Neuronal stem cell (in vitro differentiated cells): ENCODE data around the gene ABLIM1.

Experiments
- DNase-seq: peaks from one replicate; pipeline ENCODE4 v3.0.0-alpha.2; 2013; ENCODE audit warnings: low spot score
- H2AFZ ChIP-seq: one replicate; pipeline ENCODE4 v1.6.1; 2013; ENCODE audit warnings: mild to moderate bottlenecking, low read length, inconsistent platforms
- H2AK5ac ChIP-seq: 2 replicates; pipeline ENCODE4 v1.6.1; 2013; ENCODE audit warnings: low read depth, mild to moderate bottlenecking, inconsistent platforms, low read length, moderate library complexity, mixed read lengths
- H2BK120ac ChIP-seq: 2 replicates; pipeline ENCODE4 v1.6.1; 2013; ENCODE audit warnings: low read depth, mild to moderate bottlenecking, inconsistent platforms, low read length, moderate library complexity, mixed read lengths
- H2BK12ac ChIP-seq: one replicate; pipeline ENCODE4 v1.6.1; 2013; ENCODE audit warnings: low read length, inconsistent platforms
- H2BK15ac ChIP-seq: 2 replicates; pipeline ENCODE4 v1.6.1; 2013; ENCODE audit warnings: mild to moderate bottlenecking, low read length, inconsistent platforms, mixed read lengths
- H2BK5ac ChIP-seq: one replicate; pipeline ENCODE4 v1.6.1; 2013; ENCODE audit warnings: inconsistent platforms, mild to moderate bottlenecking, low read length, moderate library complexity
- H3K14ac ChIP-seq: one replicate; pipeline ENCODE4 v1.6.1; 2013; ENCODE audit warnings: low read length, inconsistent platforms
- H3K18ac ChIP-seq: 2 replicates; pipeline ENCODE4 v1.6.1; 2013; ENCODE audit warnings: low read length, inconsistent platforms
- H3K23ac ChIP-seq: 2 replicates; pipeline ENCODE4 v1.6.1; 2013; ENCODE audit warnings: low read depth, mild to moderate bottlenecking, mixed read lengths, low read length, inconsistent platforms; ENCODE audit not compliant: poor library complexity
- H3K27ac ChIP-seq: replicated peaks from 3 replicates; pipeline ENCODE4 v1.5.1; 2013; ENCODE audit warnings: low read length, inconsistent platforms
- H3K27me3 ChIP-seq, 3 experiments: 2 replicates each; pipeline ENCODE4 v1.6.1; 2013; ENCODE audit warnings: low read length in 3 of 3, mild to moderate bottlenecking in 2 of 3, inconsistent platforms in 1 of 3, low read depth in 1 of 3, mixed read lengths in 1 of 3, moderate library complexity in 1 of 3; ENCODE audit not compliant: control insufficient read depth in 3 of 3, insufficient read depth in 3 of 3
- H3K36me3 ChIP-seq, 2 donors: replicated peaks in 1 of 2; 2 replicates each; pipeline ENCODE4 v1.6.1; 2013; ENCODE audit warnings: low read length in 2 of 2; ENCODE audit not compliant: control insufficient read depth in 2 of 2, insufficient read depth in 2 of 2
- H3K4ac ChIP-seq: 2 replicates; pipeline ENCODE4 v1.6.1; 2013; ENCODE audit warnings: inconsistent platforms, mild to moderate bottlenecking, low read length, moderate library complexity
- H3K4me1 ChIP-seq, 2 donors: 1 replicate in 1 of 2; 2 replicates in 1 of 2; pipeline ENCODE4 v1.6.1; 2013; ENCODE audit warnings: low read length in 2 of 2, low read depth in 1 of 2; ENCODE audit not compliant: control insufficient read depth in 2 of 2, insufficient read depth in 1 of 2
- H3K4me2 ChIP-seq: one replicate; pipeline ENCODE4 v1.6.1; 2013; ENCODE audit warnings: mild to moderate bottlenecking, low read length, inconsistent platforms; ENCODE audit not compliant: insufficient read depth, poor library complexity, severe bottlenecking
- H3K4me3 ChIP-seq, 2 donors: 2 replicates each; pipeline ENCODE4 v1.5.1; 2013; ENCODE audit warnings: low read length in 2 of 2, mild to moderate bottlenecking in 2 of 2, inconsistent platforms in 1 of 2, moderate library complexity in 1 of 2
- H3K79me1 ChIP-seq: one replicate; pipeline ENCODE4 v1.6.1; 2013; ENCODE audit warnings: low read depth, mild to moderate bottlenecking, inconsistent platforms, low read length, moderate library complexity
- H3K9ac ChIP-seq: one replicate; pipeline ENCODE4 v1.6.1; 2013; ENCODE audit warnings: mild to moderate bottlenecking, low read depth, low read length, inconsistent platforms; ENCODE audit not compliant: poor library complexity
- H3K9me3 ChIP-seq, 2 donors: replicated peaks in 1 of 2; 2 replicates each; pipeline versions ENCODE3 to v1.6.1; 2013; ENCODE audit warnings: low read length in 2 of 2, mild to moderate bottlenecking in 2 of 2, inconsistent platforms in 1 of 2, low read depth in 1 of 2, mixed read lengths in 1 of 2, moderate library complexity in 1 of 2; ENCODE audit not compliant: control insufficient read depth in 2 of 2, insufficient read depth in 1 of 2
- H4K8ac ChIP-seq: one replicate; pipeline ENCODE4 v1.6.1; 2013; ENCODE audit warnings: low read depth, mild to moderate bottlenecking, inconsistent platforms, low read length, moderate library complexity
- H4K91ac ChIP-seq: one replicate; pipeline ENCODE4 v1.6.1; 2013; ENCODE audit warnings: low read length, low read depth, mild to moderate bottlenecking, inconsistent platforms; ENCODE audit not compliant: poor library complexity
- WGBS, 2 donors: extraction: QIAGEN DNeasy Blood & Tissue Kit; methylation state at CpG; one replicate each; pipeline ENCODE4 v1.1.7; 2013; ENCODE audit warnings: missing lambda C conversion rate in 2 of 2, mixed read lengths in 1 of 2; ENCODE audit not compliant: insufficient read length in 2 of 2, insufficient replicate concordance in 1 of 2; ENCODE audit errors: extremely low coverage in 2 of 2; 5-methylcytosine and 5-hydroxymethylcytosine counted together

Gene ABLIM1

DNA sequence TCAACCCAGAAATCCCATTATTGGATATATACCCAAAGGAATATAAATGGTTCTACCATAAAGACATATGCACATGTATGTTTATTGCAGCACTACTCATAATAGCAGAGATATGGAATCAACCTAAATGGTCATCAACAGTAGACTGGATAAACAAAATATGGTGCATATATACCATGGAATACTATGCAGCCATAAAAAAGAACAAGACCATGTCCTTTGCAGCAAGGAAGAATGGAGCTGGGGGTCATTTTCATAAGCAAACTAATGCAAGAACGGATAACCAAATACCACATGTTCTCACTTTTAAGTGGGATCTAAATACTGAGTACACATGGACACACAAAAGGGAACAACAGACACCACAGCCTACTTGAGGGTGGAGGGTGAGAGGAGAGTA is 251.6 kb downstream of the ABLIM1 start:
- no peak overlapping the region for H3K9ac ChIP-seq
- no peak overlapping the region for H3K4me2 ChIP-seq
- no peak overlapping the region for H3K18ac ChIP-seq
- no CpG with 5 or more reads among the region's 1 CpG for WGBS, 2 donors
- no peak overlapping the region for H3K23ac ChIP-seq
- no peak overlapping the region for H2BK15ac ChIP-seq
- H3K79me1 ChIP-seq, result no peaks in the 10 kb centered on the region
- no peak overlapping the region for H4K8ac ChIP-seq
- no peak overlapping the region for H2BK12ac ChIP-seq
- no peak overlapping the region for H2AFZ ChIP-seq
- H4K91ac ChIP-seq, result no peak overlapping the region
- no peak for DNase-seq
- no peaks in the 10 kb centered on the region for H3K9me3 ChIP-seq
- H3K27me3 ChIP-seq, result peaks cover 10 to 84% (median 30%) of the 10 kb centered on the region in 3 experiments
- H3K4ac ChIP-seq, result no peak overlapping the region
- H2BK5ac ChIP-seq, result no peak overlapping the region
- peaks cover 7 to 17% of the 10 kb centered on the region in 2 donors for H3K4me1 ChIP-seq
- H2BK120ac ChIP-seq, result no peak overlapping the region
- H3K36me3 ChIP-seq, result no peaks in the 10 kb centered on the region
- H3K14ac ChIP-seq, result no peak overlapping the region
- H2AK5ac ChIP-seq, result no peak overlapping the region
- no peak overlapping the region for H3K27ac ChIP-seq
- H3K4me3 ChIP-seq, result no peak overlapping the region

DNA sequence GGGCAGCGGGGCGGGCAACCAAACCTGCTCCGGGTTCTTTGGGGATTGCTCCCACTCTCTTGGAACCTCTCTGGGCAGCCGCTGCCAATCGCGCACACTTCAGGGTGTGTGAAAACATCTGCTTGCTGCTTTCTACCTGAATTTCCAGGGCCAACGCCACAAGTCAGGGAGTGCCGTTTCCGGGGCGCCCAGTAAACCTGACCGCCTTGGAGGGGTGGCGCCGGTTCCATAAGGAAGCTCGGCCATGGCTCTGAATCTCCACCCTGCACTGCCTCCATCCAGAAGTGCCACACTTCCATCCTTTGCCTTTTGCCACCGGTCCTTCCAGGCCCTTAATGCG is 253.1 kb downstream of the ABLIM1 start:
- peak overlapping the region; percentile 13 for H2BK5ac ChIP-seq
- H3K9me3 ChIP-seq, result no peaks in the 10 kb centered on the region
- peaks cover 10 to 94% (median 30%) of the 10 kb centered on the region in 3 experiments for H3K27me3 ChIP-seq
- no peak overlapping the region for H3K4ac ChIP-seq
- no peak overlapping the region for H2BK12ac ChIP-seq
- H3K36me3 ChIP-seq, result no peaks in the 10 kb centered on the region
- no peak overlapping the region for H3K27ac ChIP-seq
- peak overlapping the region; percentile 26 for H3K9ac ChIP-seq
- H2BK15ac ChIP-seq, result peak overlapping the region; percentile 30
- no CpG with 5 or more reads among the region's 16 CpGs for WGBS, 2 donors
- H3K18ac ChIP-seq, result peak overlapping the region; percentile 95
- no peak overlapping the region for H2AK5ac ChIP-seq
- H3K14ac ChIP-seq, result no peak overlapping the region
- peak overlapping the region in 1 of 2 donors; percentile 89 for H3K4me3 ChIP-seq
- peak overlapping the region; percentile 91 for H2AFZ ChIP-seq
- no peak for DNase-seq
- H4K8ac ChIP-seq, result no peak overlapping the region
- no peaks in the 10 kb centered on the region for H3K79me1 ChIP-seq
- H3K4me2 ChIP-seq, result peak overlapping the region; percentile 97
- H3K23ac ChIP-seq, result peak overlapping the region; percentile 57
- H2BK120ac ChIP-seq, result no peak overlapping the region
- H4K91ac ChIP-seq, result no peak overlapping the region
- H3K4me1 ChIP-seq, result peaks cover 7 to 19% of the 10 kb centered on the region in 2 donors

DNA sequence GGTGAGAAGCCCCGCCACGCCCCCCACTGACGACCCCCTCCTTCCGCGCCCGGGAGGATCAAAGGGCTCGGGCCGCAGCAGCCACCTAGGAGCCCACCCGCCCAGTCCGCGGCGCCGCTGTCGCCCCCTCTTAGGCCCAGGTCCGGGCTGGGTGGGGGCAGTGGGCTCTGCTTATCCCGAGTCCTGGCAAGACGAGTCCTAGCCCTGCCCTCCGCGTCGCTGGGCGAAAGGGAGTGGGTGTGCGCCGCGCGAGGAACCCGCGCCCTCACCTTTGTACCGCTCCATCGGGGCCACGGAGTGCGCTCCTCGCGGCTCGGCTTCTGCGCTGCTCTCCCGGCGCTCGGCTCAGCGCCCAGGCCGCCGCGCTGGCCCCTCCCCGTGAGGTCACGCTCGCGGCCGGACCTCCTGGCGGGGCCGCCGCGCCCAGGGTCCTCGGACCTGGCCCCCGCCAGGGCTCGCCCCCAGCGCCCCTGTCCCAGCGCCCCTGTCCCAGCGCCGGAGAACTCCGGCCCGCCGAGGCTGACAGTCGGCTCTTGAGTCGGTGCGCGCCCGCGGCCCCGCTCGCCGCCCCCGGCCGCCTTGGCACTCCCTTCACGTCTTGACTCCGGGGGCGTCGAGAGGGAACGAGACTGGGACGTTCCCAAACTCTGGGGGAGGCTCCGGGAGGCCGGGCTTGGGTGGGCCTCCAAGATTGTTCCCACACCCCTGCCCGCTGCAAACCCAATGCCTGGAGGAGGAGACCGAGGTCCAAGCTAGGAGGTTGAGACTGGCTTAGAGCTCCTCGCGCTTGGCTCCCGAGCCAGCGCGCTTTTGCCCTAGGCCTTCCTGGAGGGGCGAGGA is 253.7 kb downstream of the ABLIM1 start, which contains the start of gene AFAP1L2:
TSS of gene AFAP1L2 (minus strand) at position 332 of the 840 bp plus-strand sequence. CDS start at position 285, 47 bp downstream.
- Histone ChIP-seq H3K27ac (no peak within 1 kb of the TSS), H3K23ac (peak within 1 kb of the TSS; percentile 57), H3K14ac (no peak within 1 kb of the TSS), H2BK12ac (peak within 1 kb of the TSS; percentile 77), H2BK15ac (peak within 1 kb of the TSS; percentile 30), H3K4me1 (peaks cover 7 to 21% of the 10 kb centered on the region in 2 donors), H3K9ac (peak within 1 kb of the TSS; percentile 88), H2BK5ac (peak within 1 kb of the TSS; percentile 47), H3K18ac (peak within 1 kb of the TSS; percentile 95), H3K27me3 (peaks cover 10 to 91% (median 30%) of the 10 kb centered on the region in 3 experiments), H2AFZ (peak within 1 kb of the TSS; percentile 91), H2BK120ac (peak within 1 kb of the TSS; percentile 25), H2AK5ac (peak within 1 kb of the TSS; percentile 37), H3K79me1 (no peaks in the 10 kb centered on the region), H4K8ac (no peak within 1 kb of the TSS), H3K36me3 (no peaks in the 10 kb centered on the region), H3K4me3 (peak within 1 kb of the TSS; percentile 37 to 89), H4K91ac (no peak within 1 kb of the TSS), H3K4me2 (peak within 1 kb of the TSS; percentile 97), H3K9me3 (no peaks in the 10 kb centered on the region), H3K4ac (no peak within 1 kb of the TSS)
- no CpG with 5 or more reads among the region's 88 CpGs for WGBS, 2 donors
- DNase-seq, result no peak

DNA sequence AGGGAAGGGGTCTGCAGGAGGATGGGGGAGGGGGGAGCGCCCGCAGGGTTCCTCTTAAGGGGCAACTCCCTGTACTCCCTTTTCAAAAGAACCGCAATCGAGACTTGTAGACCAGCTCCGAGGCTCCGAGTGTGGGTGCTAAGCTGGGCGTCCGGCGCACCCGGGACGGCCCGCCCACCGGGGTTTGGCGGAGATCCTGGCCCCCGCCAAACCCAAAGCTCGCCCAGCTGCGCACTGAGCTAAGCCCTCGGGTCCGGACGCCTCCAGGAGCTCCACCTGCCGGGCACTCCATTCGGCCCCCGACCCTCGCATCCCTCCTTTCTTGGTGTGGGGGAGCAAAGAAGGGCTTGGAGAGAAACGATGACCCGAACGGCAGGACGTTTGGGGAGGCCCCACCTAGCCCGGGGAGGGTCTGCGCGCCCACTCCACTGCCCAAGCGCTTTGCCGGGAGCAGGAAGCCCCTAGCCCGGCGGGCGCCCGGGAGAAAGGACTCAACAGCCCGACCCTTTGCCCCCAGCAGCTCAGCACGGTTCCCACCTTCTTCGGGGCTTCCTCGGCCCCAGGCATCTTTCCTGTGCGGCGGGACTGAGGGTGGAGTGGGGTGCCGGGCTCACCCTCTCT is 254.4 kb downstream of the ABLIM1 start:
- peak overlapping the region; percentile 22 for H2BK15ac ChIP-seq
- H4K8ac ChIP-seq, result no peak overlapping the region
- H2BK5ac ChIP-seq, result peak overlapping the region; percentile 47
- peak overlapping the region; percentile 92 for H3K18ac ChIP-seq
- H3K27me3 ChIP-seq, result peaks cover 10 to 84% (median 30%) of the 10 kb centered on the region in 3 experiments
- peak overlapping the region; percentile 97 for H3K4me2 ChIP-seq
- H3K36me3 ChIP-seq, result no peaks in the 10 kb centered on the region
- peak overlapping the region; percentile 37 to 89 for H3K4me3 ChIP-seq
- H2BK12ac ChIP-seq, result peak overlapping the region; percentile 52
- H2BK120ac ChIP-seq, result peak overlapping the region; percentile 25
- H3K4ac ChIP-seq, result no peak overlapping the region
- no peak overlapping the region for H3K27ac ChIP-seq
- H3K14ac ChIP-seq, result no peak overlapping the region
- WGBS, 2 donors, result no CpG with 5 or more reads among the region's 44 CpGs
- H3K9me3 ChIP-seq, result no peaks in the 10 kb centered on the region
- H4K91ac ChIP-seq, result no peak overlapping the region
- H3K79me1 ChIP-seq, result no peaks in the 10 kb centered on the region
- no peak overlapping the region for H3K23ac ChIP-seq
- H3K4me1 ChIP-seq, result peaks cover 7 to 16% of the 10 kb centered on the region in 2 donors
- peak overlapping the region; percentile 37 for H2AK5ac ChIP-seq
- peak overlapping the region; percentile 74 for H3K9ac ChIP-seq
- DNase-seq, result peak; percentile 45
- H2AFZ ChIP-seq, result peak overlapping the region; percentile 91
